Measurements from ENCODE around the gene TCAIM. TPM values are rescaled to one million over a fixed set of nuclear protein-coding genes. Genes with fewer than 3 reads are reported as not detected.

TCAIM gene
- total and polyA plus RNA-seq, 2 experiments from 2014 or later: 10.3 to 26.0 TPM

DNA sequence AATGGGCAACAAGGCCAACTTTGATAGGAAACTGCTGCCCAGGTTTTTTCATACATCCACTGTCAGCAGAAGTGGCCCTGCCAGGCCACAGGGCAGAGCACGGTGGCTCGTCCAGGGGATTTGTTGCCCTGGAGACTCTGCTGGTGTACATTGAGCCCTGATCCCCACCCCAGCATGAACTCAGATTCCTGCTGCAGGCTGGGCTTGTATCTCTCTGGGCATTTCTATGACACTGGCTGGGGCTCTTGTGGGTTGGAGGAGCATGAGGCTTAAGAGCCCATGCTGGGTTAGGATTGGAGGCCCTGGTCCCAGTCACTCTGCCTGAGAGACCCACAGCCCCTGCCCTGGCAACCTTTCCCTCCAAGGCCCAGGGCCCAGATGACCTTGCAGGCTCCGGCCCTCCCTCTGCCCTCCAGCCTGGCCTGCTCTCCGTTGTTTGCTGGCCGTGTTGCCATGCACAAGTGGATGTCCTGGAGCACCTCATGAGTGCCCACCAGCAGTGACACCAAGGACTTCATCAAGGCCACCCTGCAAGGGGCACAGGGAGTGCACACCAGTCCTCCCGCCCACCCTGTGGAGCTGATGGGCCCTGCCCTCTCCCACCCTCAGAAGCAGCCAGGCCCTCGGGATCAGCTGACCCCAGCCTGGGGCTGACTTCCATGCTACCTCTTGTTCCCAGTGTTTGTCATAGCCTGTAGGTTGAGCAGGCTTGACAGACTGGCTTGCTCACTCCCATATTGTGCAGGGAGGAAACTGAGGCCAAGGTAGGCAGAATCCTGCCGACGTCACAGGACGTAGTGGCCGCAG lies 80.8 kb downstream of the TCAIM start:
- Histone ChIP-seq H3K27ac (ENCODE audit: low read depth) (no peak overlapping the region), H4K20me1 (replicated peaks; ENCODE audit: insufficient read depth) (no peaks in the 10 kb centered on the region), H3K79me2 (replicated peaks; ENCODE audit: insufficient read depth) (no peaks in the 10 kb centered on the region), H2AFZ (no peak overlapping the region), H3K36me3 (ENCODE audit: insufficient read depth) (no peaks in the 10 kb centered on the region), H3K4me1 (ENCODE audit: insufficient read depth) (no peaks in the 10 kb centered on the region), H3F3A (replicated peaks; ENCODE audit: low read depth) (no peaks in the 10 kb centered on the region), H3K9me2 (ENCODE audit: insufficient read depth) (no peaks in the 10 kb centered on the region), H3K4me2 (no peak overlapping the region), H3K27me3 (ENCODE audit: insufficient read depth) (no peaks in the 10 kb centered on the region), H3K4me3 (no peak overlapping the region)
- Mint-ChIP-seq H3K9me3 (peaks cover 8% of the 10 kb centered on the region), H3K27ac (no peak overlapping the region), H3K4me1 (peaks cover 4% of the 10 kb centered on the region; the same call in 1 of the 3 replicates), H3K4me3 (no peak overlapping the region), H3K36me3 (ENCODE audit: low read depth) (peaks cover 7% of the 10 kb centered on the region; the same call in 2 of the 3 replicates), H3K27me3 (ENCODE audit: insufficient read depth, low read depth, poor library complexity) (peaks cover 4% of the 10 kb centered on the region)
- ATAC-seq: no peak
- TF ChIP-seq EZH2 (IDR thresholded peaks at IDR 0.05; ENCODE audit: low read depth, unreplicated experiment) (no peak), ZNF114 (CRISPR knock-in tag; IDR thresholded peaks at IDR 0.05) (no peak), STAT1 (IDR thresholded peaks at IDR 0.05; ENCODE audit: unreplicated experiment) (no peak), CREB1 (CRISPR knock-in tag; IDR thresholded peaks at IDR 0.05; ENCODE audit: low read depth) (no peak), NANOG (IDR thresholded peaks at IDR 0.05; ENCODE audit: borderline replicate concordance) (no peak), POLR2AphosphoS5 (IDR thresholded peaks at IDR 0.05; ENCODE audit: low read depth) (no peak), JUNB (IDR thresholded peaks at IDR 0.05; ENCODE audit: unreplicated experiment) (no peak), EZH2phosphoT487 (IDR thresholded peaks at IDR 0.05; ENCODE audit: unreplicated experiment) (no peak), ZNF331 (CRISPR knock-in tag; IDR thresholded peaks at IDR 0.05; ENCODE audit: low read depth) (no peak)
- TF ChIP-seq, protein P1, sequence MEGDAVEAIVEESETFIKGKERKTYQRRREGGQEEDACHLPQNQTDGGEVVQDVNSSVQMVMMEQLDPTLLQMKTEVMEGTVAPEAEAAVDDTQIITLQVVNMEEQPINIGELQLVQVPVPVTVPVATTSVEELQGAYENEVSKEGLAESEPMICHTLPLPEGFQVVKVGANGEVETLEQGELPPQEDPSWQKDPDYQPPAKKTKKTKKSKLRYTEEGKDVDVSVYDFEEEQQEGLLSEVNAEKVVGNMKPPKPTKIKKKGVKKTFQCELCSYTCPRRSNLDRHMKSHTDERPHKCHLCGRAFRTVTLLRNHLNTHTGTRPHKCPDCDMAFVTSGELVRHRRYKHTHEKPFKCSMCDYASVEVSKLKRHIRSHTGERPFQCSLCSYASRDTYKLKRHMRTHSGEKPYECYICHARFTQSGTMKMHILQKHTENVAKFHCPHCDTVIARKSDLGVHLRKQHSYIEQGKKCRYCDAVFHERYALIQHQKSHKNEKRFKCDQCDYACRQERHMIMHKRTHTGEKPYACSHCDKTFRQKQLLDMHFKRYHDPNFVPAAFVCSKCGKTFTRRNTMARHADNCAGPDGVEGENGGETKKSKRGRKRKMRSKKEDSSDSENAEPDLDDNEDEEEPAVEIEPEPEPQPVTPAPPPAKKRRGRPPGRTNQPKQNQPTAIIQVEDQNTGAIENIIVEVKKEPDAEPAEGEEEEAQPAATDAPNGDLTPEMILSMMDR (conservative IDR thresholded peaks at IDR 0.05; ENCODE audit: low read depth in 2 of 2): no peak
- TF ChIP-seq, protein P2, sequence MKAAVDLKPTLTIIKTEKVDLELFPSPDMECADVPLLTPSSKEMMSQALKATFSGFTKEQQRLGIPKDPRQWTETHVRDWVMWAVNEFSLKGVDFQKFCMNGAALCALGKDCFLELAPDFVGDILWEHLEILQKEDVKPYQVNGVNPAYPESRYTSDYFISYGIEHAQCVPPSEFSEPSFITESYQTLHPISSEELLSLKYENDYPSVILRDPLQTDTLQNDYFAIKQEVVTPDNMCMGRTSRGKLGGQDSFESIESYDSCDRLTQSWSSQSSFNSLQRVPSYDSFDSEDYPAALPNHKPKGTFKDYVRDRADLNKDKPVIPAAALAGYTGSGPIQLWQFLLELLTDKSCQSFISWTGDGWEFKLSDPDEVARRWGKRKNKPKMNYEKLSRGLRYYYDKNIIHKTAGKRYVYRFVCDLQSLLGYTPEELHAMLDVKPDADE (IDR thresholded peaks at IDR 0.05): no peak
- TF ChIP-seq, protein P3, sequence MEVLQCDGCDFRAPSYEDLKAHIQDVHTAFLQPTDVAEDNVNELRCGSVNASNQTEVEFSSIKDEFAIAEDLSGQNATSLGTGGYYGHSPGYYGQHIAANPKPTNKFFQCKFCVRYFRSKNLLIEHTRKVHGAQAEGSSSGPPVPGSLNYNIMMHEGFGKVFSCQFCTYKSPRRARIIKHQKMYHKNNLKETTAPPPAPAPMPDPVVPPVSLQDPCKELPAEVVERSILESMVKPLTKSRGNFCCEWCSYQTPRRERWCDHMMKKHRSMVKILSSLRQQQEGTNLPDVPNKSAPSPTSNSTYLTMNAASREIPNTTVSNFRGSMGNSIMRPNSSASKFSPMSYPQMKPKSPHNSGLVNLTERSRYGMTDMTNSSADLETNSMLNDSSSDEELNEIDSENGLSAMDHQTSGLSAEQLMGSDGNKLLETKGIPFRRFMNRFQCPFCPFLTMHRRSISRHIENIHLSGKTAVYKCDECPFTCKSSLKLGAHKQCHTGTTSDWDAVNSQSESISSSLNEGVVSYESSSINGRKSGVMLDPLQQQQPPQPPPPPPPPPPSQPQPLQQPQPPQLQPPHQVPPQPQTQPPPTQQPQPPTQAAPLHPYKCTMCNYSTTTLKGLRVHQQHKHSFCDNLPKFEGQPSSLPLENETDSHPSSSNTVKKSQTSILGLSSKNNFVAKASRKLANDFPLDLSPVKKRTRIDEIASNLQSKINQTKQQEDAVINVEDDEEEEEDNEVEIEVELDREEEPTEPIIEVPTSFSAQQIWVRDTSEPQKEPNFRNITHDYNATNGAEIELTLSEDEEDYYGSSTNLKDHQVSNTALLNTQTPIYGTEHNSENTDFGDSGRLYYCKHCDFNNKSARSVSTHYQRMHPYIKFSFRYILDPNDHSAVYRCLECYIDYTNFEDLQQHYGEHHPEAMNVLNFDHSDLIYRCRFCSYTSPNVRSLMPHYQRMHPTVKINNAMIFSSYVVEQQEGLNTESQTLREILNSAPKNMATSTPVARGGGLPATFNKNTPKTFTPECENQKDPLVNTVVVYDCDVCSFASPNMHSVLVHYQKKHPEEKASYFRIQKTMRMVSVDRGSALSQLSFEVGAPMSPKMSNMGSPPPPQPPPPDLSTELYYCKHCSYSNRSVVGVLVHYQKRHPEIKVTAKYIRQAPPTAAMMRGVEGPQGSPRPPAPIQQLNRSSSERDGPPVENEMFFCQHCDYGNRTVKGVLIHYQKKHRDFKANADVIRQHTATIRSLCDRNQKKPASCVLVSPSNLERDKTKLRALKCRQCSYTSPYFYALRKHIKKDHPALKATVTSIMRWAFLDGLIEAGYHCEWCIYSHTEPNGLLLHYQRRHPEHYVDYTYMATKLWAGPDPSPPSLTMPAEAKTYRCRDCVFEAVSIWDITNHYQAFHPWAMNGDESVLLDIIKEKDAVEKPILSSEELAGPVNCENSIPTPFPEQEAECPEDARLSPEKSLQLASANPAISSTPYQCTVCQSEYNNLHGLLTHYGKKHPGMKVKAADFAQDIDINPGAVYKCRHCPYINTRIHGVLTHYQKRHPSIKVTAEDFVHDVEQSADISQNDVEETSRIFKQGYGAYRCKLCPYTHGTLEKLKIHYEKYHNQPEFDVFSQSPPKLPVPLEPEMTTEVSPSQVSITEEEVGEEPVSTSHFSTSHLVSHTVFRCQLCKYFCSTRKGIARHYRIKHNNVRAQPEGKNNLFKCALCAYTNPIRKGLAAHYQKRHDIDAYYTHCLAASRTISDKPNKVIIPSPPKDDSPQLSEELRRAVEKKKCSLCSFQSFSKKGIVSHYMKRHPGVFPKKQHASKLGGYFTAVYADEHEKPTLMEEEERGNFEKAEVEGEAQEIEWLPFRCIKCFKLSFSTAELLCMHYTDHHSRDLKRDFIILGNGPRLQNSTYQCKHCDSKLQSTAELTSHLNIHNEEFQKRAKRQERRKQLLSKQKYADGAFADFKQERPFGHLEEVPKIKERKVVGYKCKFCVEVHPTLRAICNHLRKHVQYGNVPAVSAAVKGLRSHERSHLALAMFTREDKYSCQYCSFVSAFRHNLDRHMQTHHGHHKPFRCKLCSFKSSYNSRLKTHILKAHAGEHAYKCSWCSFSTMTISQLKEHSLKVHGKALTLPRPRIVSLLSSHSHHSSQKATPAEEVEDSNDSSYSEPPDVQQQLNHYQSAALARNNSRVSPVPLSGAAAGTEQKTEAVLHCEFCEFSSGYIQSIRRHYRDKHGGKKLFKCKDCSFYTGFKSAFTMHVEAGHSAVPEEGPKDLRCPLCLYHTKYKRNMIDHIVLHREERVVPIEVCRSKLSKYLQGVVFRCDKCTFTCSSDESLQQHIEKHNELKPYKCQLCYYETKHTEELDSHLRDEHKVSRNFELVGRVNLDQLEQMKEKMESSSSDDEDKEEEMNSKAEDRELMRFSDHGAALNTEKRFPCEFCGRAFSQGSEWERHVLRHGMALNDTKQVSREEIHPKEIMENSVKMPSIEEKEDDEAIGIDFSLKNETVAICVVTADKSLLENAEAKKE (CRISPR knock-in tag; IDR thresholded peaks at IDR 0.05): no peak
- TF ChIP-seq, protein P4, sequence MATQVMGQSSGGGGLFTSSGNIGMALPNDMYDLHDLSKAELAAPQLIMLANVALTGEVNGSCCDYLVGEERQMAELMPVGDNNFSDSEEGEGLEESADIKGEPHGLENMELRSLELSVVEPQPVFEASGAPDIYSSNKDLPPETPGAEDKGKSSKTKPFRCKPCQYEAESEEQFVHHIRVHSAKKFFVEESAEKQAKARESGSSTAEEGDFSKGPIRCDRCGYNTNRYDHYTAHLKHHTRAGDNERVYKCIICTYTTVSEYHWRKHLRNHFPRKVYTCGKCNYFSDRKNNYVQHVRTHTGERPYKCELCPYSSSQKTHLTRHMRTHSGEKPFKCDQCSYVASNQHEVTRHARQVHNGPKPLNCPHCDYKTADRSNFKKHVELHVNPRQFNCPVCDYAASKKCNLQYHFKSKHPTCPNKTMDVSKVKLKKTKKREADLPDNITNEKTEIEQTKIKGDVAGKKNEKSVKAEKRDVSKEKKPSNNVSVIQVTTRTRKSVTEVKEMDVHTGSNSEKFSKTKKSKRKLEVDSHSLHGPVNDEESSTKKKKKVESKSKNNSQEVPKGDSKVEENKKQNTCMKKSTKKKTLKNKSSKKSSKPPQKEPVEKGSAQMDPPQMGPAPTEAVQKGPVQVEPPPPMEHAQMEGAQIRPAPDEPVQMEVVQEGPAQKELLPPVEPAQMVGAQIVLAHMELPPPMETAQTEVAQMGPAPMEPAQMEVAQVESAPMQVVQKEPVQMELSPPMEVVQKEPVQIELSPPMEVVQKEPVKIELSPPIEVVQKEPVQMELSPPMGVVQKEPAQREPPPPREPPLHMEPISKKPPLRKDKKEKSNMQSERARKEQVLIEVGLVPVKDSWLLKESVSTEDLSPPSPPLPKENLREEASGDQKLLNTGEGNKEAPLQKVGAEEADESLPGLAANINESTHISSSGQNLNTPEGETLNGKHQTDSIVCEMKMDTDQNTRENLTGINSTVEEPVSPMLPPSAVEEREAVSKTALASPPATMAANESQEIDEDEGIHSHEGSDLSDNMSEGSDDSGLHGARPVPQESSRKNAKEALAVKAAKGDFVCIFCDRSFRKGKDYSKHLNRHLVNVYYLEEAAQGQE (IDR thresholded peaks at IDR 0.05; ENCODE audit: unreplicated experiment): no peak
- DNase-seq (ENCODE audit: low spot score): no peak

Data from GM23338 (cell line).